RPMI7951 (cell line): ENCODE results near the gene JPT1. TPM values are rescaled to one million over a fixed set of nuclear protein-coding genes. Genes with fewer than 3 reads are reported as not detected.
A peak's percentile ranks its signal among the peaks of the same experiment; 100 is the strongest.
"Not testable (repeated sequence)": the region's sequence is repeated elsewhere in the genome, so short reads cannot be mapped to it uniquely, and the experiment has no call there.

ENCODE experiments used
- DNase-seq: peaks from one replicate; pipeline ENCODE4 v3.0.0-alpha.2; 2012; ENCODE audit warnings: low read depth
- total RNA-seq: library from RNA; depleted of rRNA; stranded (reverse); fragments of >200 nt; shearing (Covaris generic); gene quantifications from 2 replicates; pipeline ENCODE4 v1.2.3, GENCODE V29; 2014; rRNA removed

Gene JPT1, protein sequence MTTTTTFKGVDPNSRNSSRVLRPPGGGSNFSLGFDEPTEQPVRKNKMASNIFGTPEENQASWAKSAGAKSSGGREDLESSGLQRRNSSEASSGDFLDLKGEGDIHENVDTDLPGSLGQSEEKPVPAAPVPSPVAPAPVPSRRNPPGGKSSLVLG
- total RNA-seq, result 281 and 336 TPM in 2 replicates

DNA sequence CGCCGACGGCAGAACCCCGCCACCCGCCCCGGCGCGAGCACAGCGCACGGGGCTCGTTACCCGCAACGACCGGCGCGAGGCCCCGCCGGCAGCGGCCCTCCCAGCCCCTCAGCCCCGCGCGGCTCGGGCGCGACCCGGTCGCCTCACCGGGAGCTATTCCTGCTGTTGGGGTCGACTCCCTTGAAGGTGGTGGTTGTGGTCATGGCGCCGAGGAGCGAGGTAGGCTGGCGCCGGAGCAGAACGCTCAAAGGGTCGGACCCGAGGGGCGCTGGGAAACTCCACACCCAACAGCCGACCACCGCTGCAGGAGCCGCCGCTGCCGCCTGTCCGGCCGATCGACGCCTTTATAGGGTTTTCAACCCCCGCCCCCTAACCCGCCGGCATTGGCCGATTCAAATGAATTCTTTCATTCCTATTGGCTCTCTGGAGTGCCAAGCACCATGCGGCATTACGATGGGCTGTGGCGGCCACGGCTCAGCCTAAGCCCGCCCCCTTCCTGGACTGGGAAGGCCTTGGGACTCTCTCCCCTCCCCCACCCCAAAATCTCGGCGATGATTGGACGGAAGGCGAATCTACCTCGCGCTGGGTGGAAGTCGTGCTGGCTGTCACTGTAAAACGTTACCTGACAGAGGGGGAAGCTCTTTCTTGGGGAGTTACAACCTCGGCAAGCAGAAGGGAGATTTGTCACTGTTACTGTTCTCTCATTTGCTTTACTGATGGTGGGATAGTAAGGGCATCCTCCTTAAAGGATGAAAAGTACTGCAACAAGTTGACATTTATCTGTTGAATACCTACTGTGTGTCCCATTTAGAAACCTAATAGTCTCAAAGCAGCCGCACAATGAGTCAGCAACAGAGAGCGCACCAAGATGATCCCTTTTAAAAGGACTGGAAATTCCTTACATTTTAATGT is at the start of gene JPT1:
TSS of gene JPT1 (minus strand) at position 318 of the 912 bp plus-strand sequence. CDS start at position 203, 115 bp downstream.
- peak; percentile 97 for DNase-seq

DNA sequence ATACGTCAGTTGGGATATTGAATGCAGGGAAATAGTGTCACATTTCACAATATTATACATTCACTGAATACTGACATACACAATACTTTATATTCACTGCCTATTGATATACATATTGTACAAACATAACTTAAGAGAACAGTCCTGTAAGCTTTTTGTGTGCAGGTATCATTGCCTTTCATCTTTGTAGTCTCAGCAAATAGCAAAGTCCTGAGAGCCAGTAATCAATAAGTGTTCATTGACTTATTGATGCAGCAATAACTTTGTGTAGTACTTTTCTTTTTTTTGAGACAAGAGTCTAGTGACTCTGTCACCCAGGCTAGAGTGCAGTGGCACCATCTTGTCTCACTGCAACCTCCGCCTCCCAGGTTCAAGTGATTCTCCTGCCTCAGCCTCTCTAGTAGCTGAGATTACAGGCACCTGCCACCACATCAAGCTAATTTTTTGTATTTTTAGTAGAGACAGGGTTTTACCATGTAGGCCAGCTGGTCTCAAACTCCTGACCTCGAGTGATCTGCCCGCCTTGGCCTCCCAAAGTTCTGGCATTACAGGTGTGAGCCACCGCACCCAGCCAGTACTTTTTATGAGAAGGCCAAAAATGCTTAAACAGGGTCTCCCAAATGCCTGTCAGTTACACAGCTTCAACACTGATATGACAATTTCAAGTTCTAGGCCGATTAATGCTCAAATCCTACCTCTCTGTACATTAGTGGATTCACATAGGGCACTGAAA is 45.7 kb upstream of the JPT1 start:
- DNase-seq, result no peak

DNA sequence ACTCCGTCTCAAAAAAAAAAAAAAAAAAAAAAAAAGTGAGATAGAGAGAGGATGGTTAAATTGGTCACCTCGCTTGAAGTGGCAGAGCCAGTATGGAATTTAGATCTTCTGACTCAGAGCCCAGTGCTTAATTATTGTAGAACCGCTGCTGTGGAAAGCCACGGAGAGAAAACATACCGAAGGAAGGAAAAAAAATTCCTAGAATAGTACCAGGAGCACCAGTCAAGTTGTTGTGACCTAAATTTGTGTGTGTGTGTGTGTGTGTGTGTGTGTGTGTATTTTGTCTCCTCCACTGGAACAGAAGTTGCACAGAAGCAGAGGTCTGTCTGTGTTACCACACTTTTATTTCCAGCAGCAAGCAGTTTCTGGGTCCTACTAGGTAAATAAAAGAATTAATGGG is 40.6 kb upstream of the JPT1 start:
- DNase-seq, result peak; percentile 56

DNA sequence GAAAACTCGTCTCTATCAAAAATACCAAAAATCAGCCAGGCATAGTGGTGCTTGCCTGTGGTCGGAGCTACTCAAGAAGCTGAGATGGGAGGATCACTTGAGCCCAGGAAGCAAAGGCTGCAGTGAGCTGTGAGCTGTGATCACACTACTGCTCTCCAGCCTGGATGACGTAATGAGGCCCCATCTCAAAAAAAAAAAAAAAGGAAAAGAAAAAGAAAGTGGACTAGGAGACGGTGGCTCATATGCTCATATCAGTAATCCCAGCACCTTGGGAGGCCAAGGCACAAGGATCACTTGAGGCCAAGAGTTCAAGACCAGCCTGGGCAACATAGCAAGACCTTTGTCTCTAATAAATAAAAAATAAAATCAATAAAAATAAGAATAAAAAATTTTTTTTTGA is 37.3 kb upstream of the JPT1 start:
- peak; percentile 24 for DNase-seq

DNA sequence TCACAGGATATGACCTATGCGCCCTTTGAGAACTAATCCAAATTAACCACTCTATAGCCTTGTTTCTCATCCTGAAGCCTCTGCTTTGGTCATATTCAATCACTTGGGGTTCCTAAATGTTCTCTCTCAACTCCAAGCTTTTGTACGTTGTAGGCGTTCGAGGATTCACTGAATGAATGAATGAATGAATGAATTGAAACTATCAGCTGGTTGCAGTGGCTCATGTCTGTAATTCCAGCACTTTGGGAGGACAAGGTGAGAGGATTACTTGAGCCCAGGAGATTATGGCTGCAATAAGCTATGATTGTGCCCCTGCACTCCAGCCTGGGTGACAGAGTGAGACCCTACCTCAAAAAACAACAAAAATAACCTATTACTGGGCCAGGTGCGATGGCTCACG is 34.3 kb upstream of the JPT1 start:
- no peak for DNase-seq

DNA sequence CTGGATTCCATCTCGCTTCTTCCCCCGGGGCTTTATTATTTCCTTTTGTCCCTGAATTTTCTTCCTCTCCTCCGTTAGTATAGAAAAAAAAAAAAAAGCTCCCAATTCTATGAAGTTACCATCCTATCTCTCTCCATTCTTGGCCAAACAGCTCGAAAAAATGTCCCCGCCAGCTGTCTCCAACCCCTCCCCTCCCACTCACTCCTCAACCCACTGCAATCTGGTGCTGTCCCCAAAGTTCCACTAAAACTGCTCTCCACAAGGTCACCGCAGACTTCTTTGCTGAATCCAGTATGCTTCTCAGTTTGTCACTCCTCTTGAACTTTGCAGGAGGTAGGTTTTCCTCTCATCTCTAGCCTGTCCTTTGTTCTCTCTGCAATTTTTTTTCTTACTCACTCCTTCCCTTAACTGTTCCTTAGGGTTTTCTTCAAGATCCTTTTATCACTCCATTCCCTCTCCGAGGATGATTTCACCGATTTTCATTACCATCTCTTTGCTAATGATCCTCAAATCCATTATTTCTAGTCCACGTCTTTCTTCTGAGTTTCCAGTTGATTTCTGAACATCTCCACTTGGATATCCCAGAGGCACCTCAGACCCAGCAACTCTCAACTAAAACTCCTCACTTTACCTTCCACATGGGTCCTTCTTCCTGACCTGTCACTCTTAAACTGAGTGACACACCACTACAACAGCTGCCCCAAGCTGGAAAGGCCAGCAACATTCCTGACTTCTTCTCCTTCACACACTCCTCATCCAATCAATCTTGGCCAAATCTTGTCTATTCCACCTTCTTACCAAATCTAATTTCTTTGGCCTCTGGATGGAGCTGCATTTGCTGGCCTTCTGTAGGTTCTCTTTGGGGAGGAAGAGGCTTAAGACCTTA is 29.9 kb upstream of the JPT1 start:
- no peak for DNase-seq

DNA sequence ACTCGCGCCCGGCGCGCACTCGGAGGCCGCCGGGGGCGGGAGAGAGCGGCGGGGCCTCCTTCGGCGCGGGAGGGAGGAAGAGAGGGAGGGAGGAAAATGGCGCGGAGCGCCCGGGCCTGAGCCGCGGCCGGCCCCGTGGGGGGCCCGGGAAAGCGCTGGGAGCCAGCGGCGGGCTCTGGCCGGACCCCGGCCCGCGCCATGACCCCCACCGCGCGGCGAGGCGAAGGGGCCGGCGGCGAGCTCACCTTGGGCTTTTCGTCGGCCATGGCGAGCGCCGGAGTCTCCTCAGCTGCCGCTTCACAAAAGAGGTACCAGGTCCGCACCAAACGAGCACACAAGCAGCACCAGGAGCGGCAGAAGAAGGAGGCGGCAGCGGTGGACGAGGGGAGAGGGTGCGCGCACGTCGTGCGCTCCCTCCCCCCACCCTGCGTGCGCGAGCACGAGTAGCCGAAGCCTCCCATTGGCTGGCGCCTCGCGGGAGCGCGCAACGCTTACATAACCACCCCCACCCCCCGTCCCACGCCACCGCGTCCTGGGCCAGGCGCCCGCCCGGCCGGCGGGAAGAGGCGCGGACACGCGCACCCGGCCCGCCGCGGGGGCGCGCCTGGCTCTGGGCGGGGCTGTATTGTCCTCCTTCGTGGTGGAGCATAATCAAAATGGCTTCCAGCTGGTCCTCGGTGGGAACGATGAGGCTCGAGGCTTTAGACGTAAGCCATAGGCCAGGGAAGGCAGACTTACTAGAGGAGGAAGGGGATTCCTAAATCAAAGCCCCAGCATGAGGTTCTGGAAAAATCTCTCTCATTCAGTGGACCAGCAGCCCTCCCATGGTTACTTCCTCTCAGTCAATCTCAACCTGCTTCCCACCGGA is 28.5 kb upstream of the JPT1 start, which contains the start of gene SUMO2:
TSS of gene SUMO2 (minus strand) at position 391 of the 868 bp plus-strand sequence. CDS start at position 266, 125 bp downstream.
- peak; percentile 91 for DNase-seq

DNA sequence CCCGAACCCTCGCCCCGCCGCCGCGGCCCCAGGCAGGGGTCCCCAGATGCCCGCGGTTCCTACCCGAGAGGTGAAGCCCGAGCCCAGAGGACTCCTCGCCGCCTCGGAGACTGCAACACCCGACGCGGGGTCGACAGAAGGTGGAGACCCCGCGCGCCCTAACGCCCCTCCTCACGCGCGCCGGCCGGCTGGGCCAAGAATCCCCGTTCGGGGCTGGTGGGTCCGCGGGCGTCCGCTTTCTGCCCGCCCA is 27.9 kb upstream of the JPT1 start:
- no peak for DNase-seq

DNA sequence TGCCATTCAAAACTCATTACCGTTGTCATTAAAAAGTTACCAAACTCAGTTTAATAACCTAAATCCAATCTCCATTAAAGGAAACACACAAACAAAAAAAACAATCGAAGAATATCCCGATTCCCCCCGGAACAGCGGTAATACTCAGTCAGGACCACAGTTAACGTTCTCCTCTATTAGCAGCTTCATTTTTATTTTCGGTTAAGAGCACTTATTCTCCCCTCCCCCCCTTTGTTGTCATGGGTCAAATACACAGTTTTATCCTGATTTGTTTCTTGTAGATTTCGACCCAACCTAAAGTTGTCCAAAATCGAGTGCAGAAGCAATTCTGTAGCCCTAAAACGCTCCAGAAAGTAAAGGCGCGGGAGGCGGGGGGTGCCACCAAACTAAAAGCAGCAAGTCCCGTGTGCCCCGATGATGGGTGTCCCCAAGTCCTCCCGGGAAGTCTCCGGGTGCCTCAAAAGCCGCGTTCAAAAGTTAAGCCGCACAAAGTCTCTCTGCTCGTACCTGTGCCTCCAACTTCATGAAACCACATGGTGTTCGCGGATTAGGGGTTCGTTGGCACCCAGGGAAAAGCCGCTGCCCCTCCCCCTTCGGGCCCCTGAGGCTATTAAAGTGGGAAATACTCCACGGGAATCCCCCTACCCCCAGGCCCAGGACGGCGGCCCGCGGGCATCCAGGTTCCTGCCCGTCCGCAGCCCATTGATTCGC is 27.5 kb upstream of the JPT1 start:
- DNase-seq, result peak; percentile 14

DNA sequence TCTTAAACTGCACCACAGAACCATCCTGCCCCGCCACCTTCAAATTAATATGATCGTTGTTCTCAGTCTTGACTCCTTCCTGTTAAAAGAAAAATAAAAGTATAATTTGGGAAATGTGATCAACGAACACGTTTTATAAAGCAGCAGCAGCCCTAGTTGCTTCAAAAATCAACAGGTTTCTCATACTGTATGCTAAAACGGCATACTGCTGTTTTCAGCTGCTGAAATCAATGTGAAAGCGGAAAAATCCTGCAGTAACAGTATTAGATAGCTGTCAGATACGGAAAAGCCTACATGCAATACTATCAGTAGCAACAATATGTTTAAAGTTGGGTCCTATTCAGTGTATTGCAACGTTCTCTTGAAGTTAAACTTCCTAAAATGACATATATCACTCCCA is 26.8 kb upstream of the JPT1 start:
- DNase-seq, result no peak

DNA sequence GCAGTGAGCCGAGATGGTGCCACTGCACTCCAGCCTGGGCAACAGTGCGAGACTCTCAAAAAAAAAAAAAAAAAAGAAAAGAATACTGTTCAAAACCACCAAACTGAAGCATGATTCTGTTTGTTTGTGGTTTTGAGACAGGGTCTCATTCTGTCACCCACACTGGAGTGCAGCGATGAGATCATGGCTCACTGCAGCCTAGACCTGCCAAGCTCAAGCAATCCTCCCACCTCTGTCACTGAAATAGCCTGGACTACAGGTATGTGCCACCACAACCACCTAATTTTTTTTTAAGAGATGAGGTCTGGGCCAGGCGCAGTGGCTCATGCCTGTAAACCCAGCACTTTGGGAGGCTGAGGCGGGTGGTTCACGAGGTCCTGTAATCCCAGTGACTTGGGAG is 24.1 kb upstream of the JPT1 start:
- no peak for DNase-seq

DNA sequence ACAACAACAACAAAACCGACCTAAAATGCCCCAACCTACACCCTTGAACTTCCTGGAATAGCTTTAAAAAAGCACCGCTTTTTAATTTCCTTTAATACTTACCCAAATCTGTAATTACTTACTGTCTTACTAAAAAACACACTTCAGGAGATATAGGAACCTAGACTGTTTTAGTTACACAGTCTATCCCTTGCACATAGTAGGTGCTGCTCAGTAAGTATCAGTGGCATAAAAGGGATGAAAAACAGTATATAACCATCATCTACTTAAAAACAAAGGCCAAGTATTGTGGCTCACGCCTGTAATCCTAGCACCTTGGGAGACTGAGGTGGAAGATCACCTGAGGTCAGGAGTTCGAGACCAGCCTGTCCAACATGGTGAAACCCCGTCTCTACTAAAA is 22.3 kb upstream of the JPT1 start:
- DNase-seq, result no peak

DNA sequence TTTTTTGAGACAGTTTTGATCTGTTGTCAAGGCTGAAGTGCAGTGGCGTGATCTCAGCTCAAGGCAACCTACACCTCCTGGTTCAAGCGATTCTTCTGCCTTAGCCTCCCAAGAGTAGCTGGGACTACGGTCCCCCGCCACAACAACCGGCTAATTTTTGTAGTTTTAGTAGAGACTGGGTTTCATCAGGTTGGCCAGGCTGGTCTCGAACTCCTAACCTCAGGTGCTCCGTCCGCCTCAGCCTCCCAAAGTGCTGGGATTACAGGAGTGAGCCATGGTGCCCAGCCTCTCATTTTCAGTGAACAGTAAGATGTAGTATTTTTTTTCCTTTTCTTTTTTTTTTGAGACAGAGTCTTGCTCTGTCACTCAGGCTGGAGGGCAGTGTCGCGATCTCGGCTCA is 20.7 kb upstream of the JPT1 start:
- DNase-seq, result no peak

DNA sequence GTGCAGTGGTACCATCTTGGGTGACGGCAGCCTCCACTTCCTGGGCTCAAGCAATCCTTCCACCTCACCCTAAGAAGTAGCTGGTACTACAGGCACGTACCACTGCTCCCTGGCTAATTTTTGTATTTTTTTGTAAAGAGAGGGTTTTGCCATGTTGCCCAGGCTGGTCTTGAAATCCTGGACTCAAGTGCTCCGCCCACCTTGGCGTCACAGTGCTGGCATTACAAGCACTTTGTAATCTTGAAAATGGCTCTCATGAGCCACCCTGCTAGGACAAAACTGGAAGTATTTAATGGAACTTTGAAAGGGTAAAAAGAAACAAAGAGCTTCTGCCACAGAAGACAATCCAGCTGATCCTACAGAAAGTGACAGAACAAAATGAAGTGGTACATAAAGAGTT is 19.2 kb upstream of the JPT1 start:
- DNase-seq, result no peak

DNA sequence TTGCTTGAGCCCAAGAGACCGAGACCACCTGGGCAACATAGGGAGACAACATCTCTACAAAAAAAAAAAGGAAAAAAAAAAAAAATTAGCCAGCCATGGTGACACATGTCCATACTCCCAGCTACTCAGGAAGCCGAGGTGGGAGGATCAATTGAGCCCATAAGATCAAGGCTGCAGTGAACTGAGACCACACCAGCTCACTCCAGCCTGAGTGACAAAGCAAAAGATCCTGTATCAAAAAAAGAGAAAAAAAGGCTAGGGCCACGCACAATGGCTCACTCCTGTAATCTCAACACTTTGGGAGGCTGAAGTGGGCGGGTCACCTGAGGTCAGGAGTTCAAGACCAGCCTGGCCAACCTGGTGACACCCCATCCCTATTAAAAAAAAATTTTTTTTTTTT is 14.7 kb upstream of the JPT1 start:
- DNase-seq, result no peak

DNA sequence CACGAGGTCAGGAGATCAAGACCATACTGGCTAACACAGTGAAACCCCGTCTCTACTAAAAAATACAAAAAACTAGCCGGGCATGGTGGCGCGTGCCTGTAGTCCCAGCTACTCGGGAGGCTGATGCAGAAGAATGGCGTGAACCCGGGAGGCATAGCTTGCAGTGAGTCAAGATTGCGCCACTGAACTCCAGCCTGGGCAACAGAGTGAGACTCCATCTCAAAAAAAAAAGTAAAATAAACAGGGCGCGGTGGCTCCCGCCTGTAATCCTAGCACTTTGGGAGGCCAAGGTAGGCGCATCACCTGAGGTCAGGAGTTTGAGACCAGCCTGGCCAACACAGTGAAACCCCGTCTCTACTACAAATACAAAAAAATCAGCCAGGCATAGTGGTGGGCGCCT is 10.3 kb upstream of the JPT1 start:
- DNase-seq, result not testable (repeated sequence)

DNA sequence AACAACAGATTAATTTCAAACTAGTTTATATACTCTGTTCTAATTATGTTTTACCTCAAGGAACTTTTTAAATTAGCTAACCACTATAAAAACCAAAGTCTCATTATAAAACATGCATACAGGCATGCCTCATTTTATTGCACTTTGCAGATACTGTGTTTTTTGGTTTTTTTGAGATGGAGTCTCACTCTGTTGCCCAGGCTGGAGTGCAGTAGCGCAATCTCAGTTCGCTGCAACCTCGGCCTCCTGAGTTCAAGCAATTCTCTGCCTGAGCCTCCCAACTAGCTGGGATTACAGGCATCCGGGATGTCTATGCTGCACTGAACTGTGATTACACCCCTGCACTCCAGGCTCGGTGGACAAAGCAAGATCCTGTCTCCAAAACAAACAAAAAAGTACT is 8.8 kb upstream of the JPT1 start:
- DNase-seq, result no peak

DNA sequence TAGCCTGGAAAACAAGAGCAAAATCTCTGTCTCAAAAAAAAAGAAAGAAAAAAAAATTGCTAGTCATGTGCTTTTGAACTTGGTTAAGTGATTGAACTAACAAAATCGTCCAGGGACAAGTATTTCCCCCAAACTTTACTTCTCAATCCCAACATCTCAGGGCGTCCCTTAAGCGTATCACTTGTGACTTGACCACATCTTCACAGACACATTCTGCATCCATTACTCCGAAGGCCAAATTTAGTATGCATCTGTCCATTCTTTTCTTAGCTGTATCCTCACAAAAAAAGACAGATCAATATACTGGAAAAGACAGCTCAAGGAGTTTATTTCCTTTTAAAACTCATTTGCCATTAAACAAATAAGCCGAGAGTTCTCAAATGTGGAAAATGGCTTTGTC is 5.9 kb upstream of the JPT1 start:
- no peak for DNase-seq

DNA sequence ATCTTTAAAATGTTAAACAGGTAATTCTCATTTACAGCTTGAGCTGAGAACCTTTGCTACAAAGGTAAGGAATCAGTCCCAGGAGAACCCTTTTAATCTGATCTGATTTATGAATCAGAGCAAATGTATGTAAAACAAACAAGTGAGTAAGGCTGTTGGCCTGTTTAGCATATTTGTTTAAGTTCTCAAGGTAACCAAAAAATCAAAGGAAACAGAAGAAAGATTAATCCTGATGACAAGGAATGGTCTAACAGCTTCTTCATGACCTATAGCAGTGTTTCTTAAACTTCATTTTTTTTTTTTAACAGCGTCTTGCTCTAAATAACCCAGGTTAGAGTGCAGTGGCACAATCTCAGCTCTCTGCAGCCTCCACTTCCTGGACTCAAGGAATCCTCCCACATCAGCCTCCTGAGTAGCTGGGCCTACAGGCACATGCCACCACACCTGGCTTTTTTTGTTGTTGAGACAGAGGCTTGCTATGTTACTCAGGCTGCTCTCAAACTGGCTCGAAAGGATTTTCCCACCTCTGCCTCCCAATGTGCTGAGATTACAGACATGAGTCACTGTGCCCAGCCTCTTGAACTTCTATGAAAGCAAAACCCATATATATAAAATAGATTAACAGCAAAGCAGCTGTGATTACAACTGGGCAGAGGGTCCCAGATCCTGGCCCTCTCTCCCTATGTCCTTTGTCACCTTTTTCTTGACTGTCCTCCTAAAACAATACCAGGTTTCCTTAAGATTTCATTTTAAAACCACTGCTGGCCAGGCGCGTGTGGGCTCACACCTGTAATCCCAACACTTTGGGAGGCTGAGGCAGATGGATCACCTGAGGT is 5.1 kb upstream of the JPT1 start:
- peak; percentile 7 for DNase-seq
